Karpas-422 (cell line): ENCODE results near the gene CNTNAP2. TPM values are rescaled to one million over a fixed set of nuclear protein-coding genes. Genes with fewer than 3 reads are reported as not detected.

Source experiments
- DNase-seq: peaks from one replicate; pipeline ENCODE4 v3.0.0-alpha.2; 2015
- H2AFZ ChIP-seq: fragments of 200-600 bp; sonication (generic); 2 replicates; pipeline ENCODE4 v1.6.1; 2014; ENCODE audit warnings: antibody characterized with exemption, low read length, mixed read lengths
- H3K27ac ChIP-seq: fragments of 200-600 bp; sonication (generic); 2 replicates; pipeline ENCODE4 v1.5.1; 2014; ENCODE audit warnings: mild to moderate bottlenecking, low read length, moderate library complexity
- H3K27me3 ChIP-seq: fragments of 200-600 bp; sonication (generic); 2 replicates; pipeline ENCODE4 v1.6.1; 2014; ENCODE audit warnings: low read length, mixed read lengths
- H3K36me3 ChIP-seq: fragments of 200-600 bp; sonication (generic); 2 replicates; pipeline ENCODE4 v1.6.1; 2014; ENCODE audit warnings: low read length, mixed read lengths; ENCODE audit not compliant: insufficient read depth
- H3K4me1 ChIP-seq: fragments of 200-600 bp; sonication (generic); 2 replicates; pipeline ENCODE4 v1.6.1; 2014; ENCODE audit warnings: mild to moderate bottlenecking, low read length, mixed read lengths
- H3K4me2 ChIP-seq: fragments of 200-600 bp; sonication (generic); 2 replicates; pipeline ENCODE4 v1.6.1; 2014; ENCODE audit warnings: low read length, low read depth, mild to moderate bottlenecking; ENCODE audit not compliant: poor library complexity, severe bottlenecking
- H3K4me3 ChIP-seq: fragments of 200-600 bp; sonication (generic); 2 replicates; pipeline ENCODE4 v1.5.1; 2014; ENCODE audit warnings: mild to moderate bottlenecking, antibody characterized with exemption, low read length, mixed read lengths
- H3K79me2 ChIP-seq: fragments of 200-600 bp; sonication (generic); 2 replicates; pipeline ENCODE4 v1.6.1; 2014; ENCODE audit warnings: mild to moderate bottlenecking, low read length, mixed read lengths
- H3K9ac ChIP-seq: fragments of 200-600 bp; sonication (generic); 2 replicates; pipeline ENCODE4 v1.6.0; 2014; ENCODE audit warnings: low read length
- H3K9me2 ChIP-seq: fragments of 200-600 bp; sonication (generic), shearing (Covaris generic); replicated peaks from 2 replicates; pipeline ENCODE4 v1.6.0; 2014; ENCODE audit warnings: mild to moderate bottlenecking, low read length, moderate library complexity; ENCODE audit not compliant: insufficient read depth
- H3K9me3 ChIP-seq: fragments of 300-700, 200-600 bp; sonication (generic); 2 replicates; pipeline ENCODE4 v1.6.1; 2014; ENCODE audit warnings: low read length, mixed read lengths
- H4K20me1 ChIP-seq: fragments of 200-600 bp; sonication (generic); 2 replicates; pipeline ENCODE4 v1.6.1; 2014; ENCODE audit warnings: mild to moderate bottlenecking, antibody characterized with exemption, low read length, low read depth; ENCODE audit not compliant: insufficient read depth
- total RNA-seq: library from RNA; depleted of rRNA; stranded (reverse); fragments of >200 nt; shearing (Covaris generic); gene quantifications from 2 replicates; pipeline ENCODE4 v1.2.3, GENCODE V29; 2014; ENCODE audit warnings: low replicate concordance

CNTNAP2 gene
- total RNA-seq, 1 experiment from 2014 or later = not detected

GRCh38 chr7:147332988-147333387 lies 1216.4 kb downstream of the CNTNAP2 start:
- Histone ChIP-seq H2AFZ (no peak overlapping the region), H4K20me1 (no peaks in the 10 kb centered on the region), H3K9me3 (peaks cover 25% of the 10 kb centered on the region), H3K9me2 (no peaks in the 10 kb centered on the region), H3K27ac (no peak overlapping the region), H3K27me3 (no peaks in the 10 kb centered on the region), H3K36me3 (no peaks in the 10 kb centered on the region), H3K79me2 (no peaks in the 10 kb centered on the region), H3K4me1 (no peaks in the 10 kb centered on the region), H3K4me2 (no peak overlapping the region), H3K9ac (no peak overlapping the region), H3K4me3 (no peak overlapping the region)
- no peak for DNase-seq

DNA sequence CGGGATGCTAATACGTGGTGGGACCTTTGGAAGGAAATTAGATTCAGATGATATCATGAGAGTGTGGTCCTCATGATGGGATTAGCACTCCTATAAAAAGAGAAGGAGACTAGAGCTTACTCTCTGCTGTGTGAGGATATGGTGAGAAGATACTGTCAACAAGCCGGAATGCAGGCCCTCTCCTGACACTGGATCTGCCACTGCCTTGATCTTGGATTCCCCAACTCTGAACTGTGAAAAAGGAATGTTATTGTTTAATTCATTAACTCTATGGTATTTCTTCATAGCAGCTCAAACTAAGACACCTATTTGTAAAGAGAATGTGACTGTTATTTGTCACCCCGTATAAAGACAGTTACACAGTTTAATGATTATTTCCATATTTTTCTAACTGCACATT lies 1246.5 kb downstream of the CNTNAP2 start:
- Histone ChIP-seq H3K4me2 (no peak overlapping the region), H4K20me1 (no peaks in the 10 kb centered on the region), H3K9ac (no peak overlapping the region), H3K9me3 (peaks cover 9% of the 10 kb centered on the region; the same call in 1 of the 2 replicates), H3K79me2 (no peaks in the 10 kb centered on the region), H3K36me3 (no peaks in the 10 kb centered on the region), H3K27ac (no peak overlapping the region), H3K27me3 (no peaks in the 10 kb centered on the region), H3K9me2 (no peaks in the 10 kb centered on the region), H3K4me3 (no peak overlapping the region), H2AFZ (no peak overlapping the region), H3K4me1 (no peaks in the 10 kb centered on the region)
- no peak for DNase-seq

DNA sequence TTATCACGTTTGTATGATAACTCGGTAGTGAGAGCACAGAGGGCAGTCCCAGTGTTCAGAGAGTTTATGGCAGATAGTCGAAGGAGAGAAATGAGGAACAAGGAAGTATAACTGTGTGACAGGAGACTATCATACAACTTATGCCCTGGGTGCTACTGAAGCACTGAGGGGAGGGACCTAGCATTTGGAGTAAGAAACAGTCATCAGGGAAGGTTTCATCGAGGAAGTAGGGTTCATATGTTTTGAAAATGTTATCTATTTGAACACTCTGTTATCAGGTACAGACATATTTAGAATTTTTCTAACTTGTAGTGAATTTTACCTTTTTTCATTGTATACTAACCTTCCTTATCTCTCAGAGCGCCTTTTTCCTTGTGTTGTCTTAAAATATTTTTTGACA lies 1259.6 kb downstream of the CNTNAP2 start:
- Histone ChIP-seq H3K9me3 (peaks cover 22% of the 10 kb centered on the region; the same call in 1 of the 2 replicates), H3K27ac (no peak overlapping the region), H3K4me2 (no peak overlapping the region), H3K9ac (no peak overlapping the region), H3K79me2 (no peaks in the 10 kb centered on the region), H3K36me3 (no peaks in the 10 kb centered on the region), H3K4me3 (no peak overlapping the region), H3K27me3 (no peaks in the 10 kb centered on the region), H3K4me1 (no peaks in the 10 kb centered on the region), H4K20me1 (no peaks in the 10 kb centered on the region), H3K9me2 (no peaks in the 10 kb centered on the region), H2AFZ (no peak overlapping the region)
- no peak for DNase-seq

DNA sequence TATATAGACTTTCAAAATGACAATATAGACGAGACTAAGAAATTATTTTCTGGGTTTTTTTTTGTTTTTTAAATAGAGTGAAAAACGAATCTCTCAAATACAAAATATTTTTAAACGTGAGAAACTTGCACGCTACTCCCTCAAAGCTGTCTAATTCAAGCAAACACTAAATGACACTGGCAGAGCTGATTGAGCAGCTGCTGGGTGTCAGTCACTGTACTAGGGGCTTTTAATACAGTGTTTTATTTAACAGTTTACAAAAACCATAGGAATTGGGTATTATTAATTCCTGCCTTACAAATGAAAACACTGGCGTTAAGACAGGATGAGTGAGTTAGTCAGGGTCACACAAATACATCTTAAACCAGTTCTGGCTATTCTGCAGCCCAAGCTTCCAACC lies 1264.3 kb downstream of the CNTNAP2 start:
- no peak overlapping the region for H3K4me2 ChIP-seq
- no peaks in the 10 kb centered on the region for H3K27me3 ChIP-seq
- no peak for DNase-seq
- no peaks in the 10 kb centered on the region for H4K20me1 ChIP-seq
- H3K27ac ChIP-seq = no peak overlapping the region
- no peaks in the 10 kb centered on the region for H3K4me1 ChIP-seq
- no peaks in the 10 kb centered on the region for H3K79me2 ChIP-seq
- H3K9ac ChIP-seq = no peak overlapping the region
- H3K9me2 ChIP-seq = no peaks in the 10 kb centered on the region
- no peak overlapping the region for H2AFZ ChIP-seq
- no peaks in the 10 kb centered on the region for H3K36me3 ChIP-seq
- H3K9me3 ChIP-seq = peaks cover 15% of the 10 kb centered on the region
- H3K4me3 ChIP-seq = no peak overlapping the region

- H3K36me3 ChIP-seq = no peaks in the 10 kb centered on the region
- H3K4me2 ChIP-seq = no peak overlapping the region
- no peaks in the 10 kb centered on the region for H3K4me1 ChIP-seq
- DNase-seq = no peak
- H3K27me3 ChIP-seq = no peaks in the 10 kb centered on the region
- H2AFZ ChIP-seq = no peak overlapping the region
- no peak overlapping the region for H3K4me3 ChIP-seq
- no peaks in the 10 kb centered on the region for H3K79me2 ChIP-seq
- no peak overlapping the region for H3K9ac ChIP-seq
- no peak overlapping the region for H3K27ac ChIP-seq
- H4K20me1 ChIP-seq = no peaks in the 10 kb centered on the region
- peaks cover 22% of the 10 kb centered on the region for H3K9me3 ChIP-seq
- H3K9me2 ChIP-seq = no peaks in the 10 kb centered on the region
These were observed 1277.7 kb downstream of the CNTNAP2 start for GRCh38 chr7:147394329-147394728.

DNA sequence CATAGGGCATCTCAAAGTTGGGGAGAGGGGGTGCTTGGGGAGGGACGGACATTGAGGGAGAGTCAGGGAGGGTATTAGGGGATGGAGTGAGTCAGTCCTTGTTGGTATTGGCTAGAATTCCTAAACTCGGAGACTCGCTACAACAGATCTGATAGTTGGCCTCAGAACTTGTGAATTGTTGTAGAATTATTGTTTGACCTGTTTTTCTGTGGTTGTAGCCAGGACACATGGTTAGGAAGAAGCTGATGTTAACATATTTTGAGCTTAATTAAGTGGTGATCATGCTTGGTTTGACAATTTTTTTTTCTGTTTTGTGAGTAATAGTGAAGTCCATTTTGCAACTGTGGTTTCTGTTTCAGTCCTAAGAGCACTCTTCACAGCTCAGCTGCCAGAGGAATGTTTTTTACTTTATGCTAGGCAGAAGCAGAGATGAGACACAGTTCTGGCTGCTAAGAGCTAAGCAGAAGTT lies 1283.7 kb downstream of the CNTNAP2 start:
- no peak overlapping the region for H3K27ac ChIP-seq
- H3K9me2 ChIP-seq = no peaks in the 10 kb centered on the region
- H3K4me1 ChIP-seq = no peaks in the 10 kb centered on the region
- no peak overlapping the region for H2AFZ ChIP-seq
- no peak overlapping the region for H3K9ac ChIP-seq
- no peaks in the 10 kb centered on the region for H3K27me3 ChIP-seq
- peaks cover 16% of the 10 kb centered on the region; the same call in 1 of the 2 replicates for H3K9me3 ChIP-seq
- H3K79me2 ChIP-seq = no peaks in the 10 kb centered on the region
- H3K36me3 ChIP-seq = no peaks in the 10 kb centered on the region
- DNase-seq = no peak
- H4K20me1 ChIP-seq = no peaks in the 10 kb centered on the region
- H3K4me3 ChIP-seq = no peak overlapping the region
- no peak overlapping the region for H3K4me2 ChIP-seq

DNA sequence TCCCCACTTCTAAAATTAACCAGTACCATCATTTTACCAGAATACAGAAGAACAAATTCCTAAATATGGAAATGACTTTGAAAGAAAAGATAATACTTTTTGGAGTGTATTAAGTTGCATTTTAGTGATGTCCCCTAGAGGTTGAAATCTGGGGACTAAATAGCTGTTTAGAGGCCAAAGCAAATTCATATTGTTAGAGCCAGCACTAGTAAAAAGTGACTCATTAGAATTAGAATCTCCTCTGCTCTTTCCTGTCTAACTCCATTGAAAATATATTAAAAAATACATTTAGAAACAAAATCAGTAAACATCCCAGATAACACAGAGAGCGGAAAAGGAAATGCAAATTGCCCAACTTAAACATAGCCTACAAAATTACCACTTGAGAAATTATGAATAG lies 1284.3 kb downstream of the CNTNAP2 start:
- no peak for DNase-seq

DNA sequence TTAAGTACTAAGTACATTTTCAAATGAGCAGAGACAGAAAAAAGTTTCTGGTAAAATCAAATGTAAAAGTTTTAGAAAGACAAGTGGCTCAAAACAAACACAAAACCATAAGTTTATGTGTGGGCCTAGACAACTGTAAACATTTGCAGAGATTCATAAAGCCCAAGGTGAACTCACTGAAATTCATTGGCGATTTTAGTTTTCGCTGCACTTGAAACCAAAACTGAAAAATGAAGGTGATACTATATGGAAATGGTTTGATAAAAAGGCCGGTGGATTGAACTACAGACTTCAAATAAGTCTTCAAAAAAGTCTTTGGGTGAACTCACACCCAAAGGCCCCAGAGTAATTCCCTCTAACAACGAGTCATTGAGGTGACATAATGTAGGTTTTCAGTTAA lies 1289.0 kb downstream of the CNTNAP2 start:
- H4K20me1 ChIP-seq = no peaks in the 10 kb centered on the region
- H3K79me2 ChIP-seq = no peaks in the 10 kb centered on the region
- no peak for DNase-seq
- H3K9me2 ChIP-seq = no peaks in the 10 kb centered on the region
- H3K4me2 ChIP-seq = no peak overlapping the region
- H3K36me3 ChIP-seq = no peaks in the 10 kb centered on the region
- peaks cover 8% of the 10 kb centered on the region; the same call in 1 of the 2 replicates for H3K9me3 ChIP-seq
- no peak overlapping the region for H3K9ac ChIP-seq
- no peak overlapping the region for H2AFZ ChIP-seq
- H3K27me3 ChIP-seq = no peaks in the 10 kb centered on the region
- no peak overlapping the region for H3K27ac ChIP-seq
- H3K4me3 ChIP-seq = no peak overlapping the region
- no peaks in the 10 kb centered on the region for H3K4me1 ChIP-seq

More for the DNA sequence above, 1284.3 kb downstream of the CNTNAP2 start:
- Histone ChIP-seq H3K4me1 (no peaks in the 10 kb centered on the region), H3K27ac (no peak overlapping the region), H3K9ac (no peak overlapping the region), H3K9me3 (peaks cover 16% of the 10 kb centered on the region; the same call in 1 of the 2 replicates), H3K4me2 (no peak overlapping the region), H3K9me2 (no peaks in the 10 kb centered on the region), H3K27me3 (no peaks in the 10 kb centered on the region), H3K36me3 (no peaks in the 10 kb centered on the region), H4K20me1 (no peaks in the 10 kb centered on the region), H3K4me3 (no peak overlapping the region), H3K79me2 (no peaks in the 10 kb centered on the region), H2AFZ (no peak overlapping the region)
